Urinary bladder (tissue), 4 donors: Measurements from ENCODE around the gene SORCS2. TPM values are rescaled to one million over a fixed set of nuclear protein-coding genes. Genes with fewer than 3 reads are reported as not detected.

Experiments used
- DNase-seq: peaks from one replicate; pipeline ENCODE4 v3.0.0-alpha.2; 2015; ENCODE audit errors: extremely low spot score
- H3K27ac ChIP-seq: one replicate; pipeline ENCODE4 v1.5.1; 2013; ENCODE audit warnings: low read depth, mild to moderate bottlenecking, moderate library complexity
- H3K36me3 ChIP-seq: one replicate; pipeline ENCODE4 v1.6.1; 2013; ENCODE audit warnings: mild to moderate bottlenecking, moderate library complexity; ENCODE audit not compliant: insufficient read depth
- H3K4me1 ChIP-seq: one replicate; pipeline ENCODE4 v1.6.1; 2013; ENCODE audit warnings: mild to moderate bottlenecking, moderate library complexity; ENCODE audit not compliant: insufficient read depth
- H3K4me3 ChIP-seq: one replicate; pipeline ENCODE4 v1.5.1; 2013; ENCODE audit warnings: low read depth, low read length
- WGBS: extraction: QIAGEN DNeasy Blood & Tissue Kit; methylation state at CpG from one replicate; pipeline ENCODE4 v1.1.7; 2013; 5-methylcytosine and 5-hydroxymethylcytosine counted together
- polyA plus RNA-seq: library from polyadenylated mRNA; stranded (reverse); fragments of 200-250 nt; gene quantifications from one replicate; pipeline ENCODE4 v1.2.3, GENCODE V29; 2013
- small RNA-seq: library from RNA; depleted of rRNA; stranded (forward); fragments of <200 nt; gene quantifications from one replicate; pipeline ENCODE3, GENCODE V24; 2014
- total RNA-seq: library from RNA; depleted of rRNA; stranded (reverse); fragments of >200 nt; gene quantifications from one replicate; pipeline ENCODE4 v1.2.3, GENCODE V29; 2014
- donor health status: healthy with polysubstance abuse.
- donor health status: healthy.

The SORCS2 gene
- total and polyA plus RNA-seq, 2 donors, result 5.3 to 10.8 TPM

DNA sequence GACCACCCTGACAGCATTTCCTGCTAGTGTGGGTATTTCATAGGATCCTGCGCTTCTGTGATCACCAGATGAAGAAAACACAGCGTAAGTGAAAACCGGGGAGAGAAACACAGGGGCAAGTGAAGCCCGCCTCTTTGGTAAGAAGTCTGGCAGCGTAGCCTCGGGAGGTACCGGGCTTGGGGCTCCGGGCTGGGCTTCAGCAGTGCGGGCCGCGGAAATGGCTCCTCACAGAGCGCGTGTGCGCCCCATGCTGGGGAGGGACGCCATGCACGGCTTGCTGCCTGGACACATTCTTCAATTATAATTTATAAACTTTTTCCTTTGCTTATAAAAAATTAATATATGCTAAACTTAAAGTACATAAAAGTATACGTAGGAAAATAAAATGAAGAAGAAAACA, 595.9 kb downstream of the SORCS2 start:
- Histone ChIP-seq H3K27ac (no peak overlapping the region), H3K36me3 (peaks cover 2% of the 10 kb centered on the region), H3K4me3 (no peak overlapping the region), H3K4me1 (no peaks in the 10 kb centered on the region)
- WGBS, result 92% methylated on average over 17 of the region's 17 CpGs
- DNase-seq, result no peak

DNA sequence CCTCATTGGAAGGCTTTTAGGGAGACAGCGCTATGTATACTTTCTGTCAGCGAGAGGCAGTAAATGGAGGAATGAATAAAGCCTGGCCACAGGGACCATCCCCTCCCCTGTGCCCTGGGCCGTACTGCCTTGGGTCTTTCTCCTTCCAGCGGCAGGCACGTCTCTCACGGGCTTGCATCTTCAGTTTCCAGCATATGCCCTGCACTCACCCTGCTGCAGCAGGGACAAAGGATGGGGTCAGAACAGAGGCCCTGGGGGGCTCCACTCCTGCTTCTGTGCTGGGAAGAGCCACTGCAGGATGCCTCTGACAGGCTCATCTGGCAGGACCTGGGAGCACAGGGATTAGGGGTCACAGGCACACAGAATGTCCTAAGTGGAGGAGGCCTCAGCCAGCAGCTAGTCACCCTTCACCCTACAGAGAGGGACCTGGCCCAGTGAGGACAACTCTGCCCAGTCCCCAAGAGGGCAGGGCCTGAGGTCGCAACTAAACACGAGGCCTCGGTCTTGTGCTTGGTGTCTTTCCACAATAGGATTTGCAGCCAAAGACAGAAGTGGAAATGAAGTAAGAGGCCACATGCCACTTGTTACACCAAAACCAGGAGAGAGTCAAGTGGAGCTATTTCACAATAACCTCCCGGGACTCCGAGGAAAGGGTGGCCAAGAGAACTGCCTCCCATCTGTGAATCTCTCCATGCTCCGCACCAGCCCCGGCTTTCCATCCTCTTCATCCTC, 596.5 kb downstream of the SORCS2 start:
- 79% methylated on average over 13 of the region's 13 CpGs for WGBS
- DNase-seq, result no peak
- Histone ChIP-seq H3K36me3 (peaks cover 2% of the 10 kb centered on the region), H3K4me3 (no peak overlapping the region), H3K27ac (no peak overlapping the region), H3K4me1 (no peaks in the 10 kb centered on the region)

DNA sequence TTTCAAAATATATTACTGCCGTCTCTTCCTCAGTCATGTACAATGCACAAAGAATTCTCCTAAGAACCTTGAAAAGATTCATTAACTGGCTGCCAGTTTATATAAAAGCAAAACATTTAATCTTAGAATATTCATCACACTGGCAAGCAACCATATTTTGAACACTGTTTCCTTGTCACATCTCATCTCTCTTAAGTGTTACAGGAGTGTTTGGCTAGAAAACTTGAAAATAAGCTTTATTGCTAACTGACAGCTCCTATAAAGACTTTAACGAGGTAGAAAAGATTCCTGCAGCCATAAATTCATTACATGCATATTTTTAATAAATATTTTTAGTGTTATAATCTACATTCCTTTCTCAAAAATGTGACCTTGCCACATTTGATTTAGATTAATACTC, 597.7 kb downstream of the SORCS2 start:
- 55% methylated on average over 2 of the region's 2 CpGs for WGBS

DNA sequence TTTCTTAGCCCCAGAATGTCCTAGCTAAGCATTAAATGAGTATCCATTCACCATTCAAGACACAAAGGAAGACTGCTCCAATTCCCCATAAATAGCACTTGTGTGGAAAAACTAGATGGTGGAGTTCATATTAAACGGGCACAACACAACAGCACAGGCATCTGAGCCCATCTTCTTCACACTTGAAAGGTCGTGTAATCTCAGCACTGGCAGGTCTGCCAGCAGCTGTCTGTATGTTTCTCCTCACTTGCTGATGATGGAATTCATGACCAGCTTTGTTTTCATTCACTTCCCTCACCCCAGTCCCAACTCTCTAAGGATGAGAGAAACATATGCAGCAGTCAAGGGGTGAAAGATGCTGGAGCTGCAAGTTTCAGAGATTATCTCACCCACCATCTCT, 598.7 kb downstream of the SORCS2 start:
- no peak for DNase-seq
- H3K4me1 ChIP-seq, result no peaks in the 10 kb centered on the region
- no peak overlapping the region for H3K27ac ChIP-seq
- 65% methylated on average over 2 of the region's 2 CpGs for WGBS
- H3K36me3 ChIP-seq, result no peaks in the 10 kb centered on the region
- no peak overlapping the region for H3K4me3 ChIP-seq

More for the DNA sequence above, 597.7 kb downstream of the SORCS2 start:
- no peak for DNase-seq
- H3K36me3 ChIP-seq, result peaks cover 2% of the 10 kb centered on the region
- H3K4me3 ChIP-seq, result no peak overlapping the region
- no peaks in the 10 kb centered on the region for H3K4me1 ChIP-seq
- H3K27ac ChIP-seq, result no peak overlapping the region

Small RNA genes within 50 kb of the gene (small RNA-seq; reads per million reads assigned to genes)
- gene MIR4274, result not detected
- not detected for gene MIR4798

Other genes starting within 250 kb of the SORCS2 start
- gene TADA2B, start 149.2 kb upstream of the SORCS2 start, total RNA-seq, result 12.7 TPM
- gene TADA2B, start 149.2 kb upstream of the SORCS2 start, polyA plus RNA-seq, result 23.5 TPM
- gene GRPEL1, start 124.5 kb upstream of the SORCS2 start, total RNA-seq, result 15.9 TPM
- 27.7 TPM for gene GRPEL1, start 124.5 kb upstream of the SORCS2 start, polyA plus RNA-seq
- gene PSAPL1, start 242.4 kb downstream of the SORCS2 start, total RNA-seq, result 0.05 TPM
- gene PSAPL1, start 242.4 kb downstream of the SORCS2 start, polyA plus RNA-seq, result not detected